DMS114 treated with DMSO at 0.1 percent for 48 hours (cell line): Measurements from ENCODE around the gene COL9A2.
"Not testable (repeated sequence)": the region's sequence is repeated elsewhere in the genome, so short reads cannot be mapped to it uniquely, and the experiment has no call there.

Source experiments
- DNase-seq: peaks from one replicate; lab custom pipeline; 2025; ENCODE audit not compliant: unreplicated experiment; lab: John Stamatoyannopoulos, UW

Gene COL9A2

GRCh38 chr1:40316595-40317393, at the start of gene COL9A2:
Gene COL9A2 (minus strand): TSS chr1:40317286. CDS start chr1:40317197, 89 bp downstream.
- DNase-seq, result no peak

GRCh38 chr1:40363721-40364120, 46.6 kb upstream of the COL9A2 start:
- DNase-seq, result no peak

DNA sequence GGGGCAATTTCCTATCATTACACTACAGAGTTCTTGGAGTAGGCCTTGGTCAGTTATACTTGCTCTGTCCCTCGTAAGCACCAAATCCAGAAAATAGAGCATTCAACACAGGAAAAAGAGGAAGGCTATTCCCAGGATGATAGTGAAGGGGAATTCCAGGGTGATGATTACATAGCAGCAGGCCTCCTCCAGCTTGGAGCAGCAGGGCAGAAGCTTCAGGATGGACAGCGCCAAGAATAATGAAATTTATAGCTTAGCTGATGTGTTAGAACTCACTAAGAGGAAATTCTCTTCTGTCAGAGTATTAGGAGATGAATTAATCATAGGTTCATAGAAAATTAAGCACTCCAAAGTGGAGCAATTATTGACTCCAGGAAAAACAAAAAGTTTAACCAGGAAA, 45.6 kb upstream of the COL9A2 start:
- DNase-seq, result no peak

DNA sequence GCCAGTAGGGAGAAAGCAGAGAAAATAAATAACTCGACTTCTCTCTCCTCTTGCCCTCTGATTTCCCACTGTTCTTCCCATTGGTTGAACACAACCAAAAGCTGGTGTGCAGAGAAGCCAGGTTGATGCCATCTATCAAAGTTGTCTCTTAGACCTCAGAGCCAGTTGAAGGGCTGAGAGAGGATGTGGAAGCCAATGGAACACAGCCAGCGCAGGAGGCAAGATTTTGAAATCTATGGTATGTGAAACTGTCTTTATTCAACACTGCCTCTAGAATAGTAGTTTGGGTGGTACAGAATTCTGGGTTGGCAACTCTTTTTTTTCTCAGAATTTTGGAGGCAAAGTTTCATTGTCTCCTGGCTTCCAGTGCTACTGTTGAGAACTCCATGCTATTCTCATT, 45.1 kb upstream of the COL9A2 start:
- DNase-seq, result no peak

DNA sequence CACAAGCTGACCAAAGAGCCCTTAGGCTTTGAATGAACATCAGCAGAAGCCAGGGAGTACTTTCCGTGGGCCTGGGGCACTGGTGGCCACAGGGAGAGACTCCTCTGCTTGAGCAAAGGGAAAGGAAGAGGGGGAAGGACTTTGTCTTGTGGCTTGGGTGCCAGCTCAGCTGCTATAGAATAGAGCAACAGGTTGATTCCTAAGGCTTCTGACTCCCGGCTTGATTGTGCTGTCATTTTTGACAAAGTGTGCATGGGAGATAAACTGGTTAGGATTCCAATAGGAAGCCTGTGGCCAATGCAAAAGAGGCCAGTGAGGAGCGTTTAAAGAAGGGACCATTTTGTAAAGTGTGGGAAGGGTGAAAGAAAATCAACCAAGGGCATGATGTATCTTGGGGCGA, 44.6 kb upstream of the COL9A2 start:
- no peak for DNase-seq

DNA sequence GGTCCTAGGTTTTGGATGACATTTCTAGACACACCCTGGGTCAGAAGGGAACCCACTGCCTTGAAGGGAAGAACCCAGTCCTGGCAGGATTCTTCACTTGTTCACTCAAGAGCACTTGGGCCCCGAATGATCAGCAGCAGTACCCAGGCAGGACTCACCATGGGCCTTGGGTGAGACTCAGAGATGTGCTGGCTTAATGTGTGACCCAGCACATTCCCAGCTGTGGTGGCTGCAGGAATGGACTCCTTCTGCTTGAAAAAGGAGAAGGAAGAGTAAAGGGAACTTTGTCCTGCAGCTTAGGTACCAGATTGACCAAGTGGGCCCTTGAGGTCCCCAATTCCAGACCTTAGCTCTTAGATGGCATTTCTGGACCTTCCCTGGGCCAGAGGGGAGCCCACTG, 44.1 kb upstream of the COL9A2 start:
- no peak for DNase-seq

DNA sequence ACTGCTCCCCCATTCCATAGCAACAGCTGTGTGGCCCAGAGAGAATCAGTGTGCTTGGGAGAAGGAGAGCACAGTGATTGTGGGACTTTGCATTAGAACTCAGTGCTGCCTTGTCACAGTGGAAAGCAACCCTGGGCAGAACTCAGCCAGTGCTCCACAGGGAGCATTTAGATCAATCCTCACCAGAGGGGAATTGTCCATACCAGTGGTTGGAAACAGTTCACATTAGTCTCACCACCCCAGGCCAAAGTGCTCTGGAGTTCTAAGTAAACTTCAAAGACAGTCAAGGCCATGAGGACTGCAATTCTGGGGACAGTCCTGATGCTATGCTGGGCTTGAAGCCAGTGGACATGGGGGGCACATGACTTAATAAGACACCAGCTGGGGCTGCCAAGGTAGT, 43.5 kb upstream of the COL9A2 start:
- no peak for DNase-seq

DNA sequence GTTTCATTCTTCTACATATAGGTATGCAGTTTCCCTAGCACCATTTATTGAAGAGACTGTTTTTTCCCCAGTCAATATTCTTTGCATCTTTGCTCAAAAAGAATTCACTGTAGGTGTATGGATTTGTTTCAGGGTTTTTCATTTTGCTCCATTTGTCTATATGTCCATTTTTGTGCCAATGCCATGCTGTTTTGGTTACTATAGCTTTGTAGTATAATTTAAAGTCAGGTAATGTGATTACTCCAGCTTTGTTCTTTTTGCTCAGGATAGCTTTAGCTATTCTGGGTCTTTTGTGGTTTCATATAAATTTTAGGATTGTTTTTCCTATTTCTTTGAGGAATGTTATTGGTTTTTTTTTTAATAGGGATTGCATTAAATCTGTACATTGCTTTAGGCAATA, 40.5 kb upstream of the COL9A2 start:
- DNase-seq, result no peak

GRCh38 chr1:40353082-40353481, 36.0 kb upstream of the COL9A2 start:
- DNase-seq, result no peak

DNA sequence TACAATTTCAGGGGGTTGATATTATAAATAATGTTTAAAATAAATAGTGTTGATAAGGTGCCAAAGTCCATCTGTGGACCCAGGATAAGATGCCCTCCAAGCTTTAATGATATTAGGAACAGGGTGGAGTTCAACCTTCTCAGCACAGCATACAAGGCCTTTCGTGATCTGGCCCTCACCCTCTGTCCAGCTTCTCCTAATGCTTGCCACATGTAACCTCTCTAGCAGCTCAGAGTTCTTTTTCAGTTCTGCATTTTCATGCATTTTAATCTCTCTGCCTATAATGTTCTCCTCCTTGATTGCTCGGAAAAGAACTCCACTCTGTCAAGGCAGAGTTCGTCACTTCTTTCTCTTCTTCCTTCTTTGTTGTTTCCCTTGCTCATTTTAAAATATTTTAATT, 35.0 kb upstream of the COL9A2 start:
- DNase-seq, result no peak

GRCh38 chr1:40351124-40351523, 34.0 kb upstream of the COL9A2 start:
- DNase-seq, result no peak

DNA sequence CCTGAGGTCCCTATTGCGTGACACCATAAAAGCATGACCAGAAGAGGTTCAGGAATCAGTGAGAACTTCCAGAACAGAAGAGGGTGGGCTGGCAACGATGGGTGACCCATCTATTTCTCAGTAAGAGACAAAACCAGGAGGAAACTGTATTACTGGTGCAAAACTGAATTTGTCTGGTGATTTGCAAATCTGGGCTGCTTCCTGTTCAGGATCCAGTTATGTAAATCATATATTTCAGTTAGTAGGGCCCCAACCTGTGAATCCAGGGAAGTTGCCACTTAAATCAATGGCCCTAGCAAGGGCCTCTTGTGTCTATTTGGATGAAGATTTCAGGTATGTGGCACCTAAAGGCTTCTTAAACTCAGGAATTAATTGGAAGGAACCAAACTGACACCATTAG, 33.3 kb upstream of the COL9A2 start:
- DNase-seq, result no peak

- peak; percentile 22 for DNase-seq
Measured at GRCh38 chr1:40344597-40344996, 27.5 kb upstream of the COL9A2 start.

DNA sequence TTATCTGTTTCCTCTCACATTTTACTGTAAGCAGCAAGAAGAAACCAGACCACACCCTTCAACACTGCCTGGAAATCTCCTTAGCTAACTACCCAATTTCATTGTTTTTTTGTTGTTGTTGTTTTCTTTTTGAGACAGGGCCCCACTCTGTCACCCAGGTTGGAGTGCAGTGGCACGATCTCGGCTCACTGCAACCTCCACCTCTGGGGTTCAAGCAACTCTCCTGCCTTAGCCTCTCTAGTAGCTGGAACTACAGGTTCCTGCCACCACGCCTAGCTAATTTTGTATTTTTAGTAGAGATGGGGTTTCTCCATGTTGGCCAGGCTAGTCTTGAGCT, 25.3 kb upstream of the COL9A2 start:
- DNase-seq, result not testable (repeated sequence)

- no peak for DNase-seq
Measured at GRCh38 chr1:40341491-40342380, 24.6 kb upstream of the COL9A2 start.

GRCh38 chr1:40339420-40340323, 22.6 kb upstream of the COL9A2 start:
- DNase-seq, result no peak

- DNase-seq, result peak; percentile 71
Measured at GRCh38 chr1:40338745-40339419, 21.8 kb upstream of the COL9A2 start.

GRCh38 chr1:40337443-40337842, 20.4 kb upstream of the COL9A2 start:
- no peak for DNase-seq

DNA sequence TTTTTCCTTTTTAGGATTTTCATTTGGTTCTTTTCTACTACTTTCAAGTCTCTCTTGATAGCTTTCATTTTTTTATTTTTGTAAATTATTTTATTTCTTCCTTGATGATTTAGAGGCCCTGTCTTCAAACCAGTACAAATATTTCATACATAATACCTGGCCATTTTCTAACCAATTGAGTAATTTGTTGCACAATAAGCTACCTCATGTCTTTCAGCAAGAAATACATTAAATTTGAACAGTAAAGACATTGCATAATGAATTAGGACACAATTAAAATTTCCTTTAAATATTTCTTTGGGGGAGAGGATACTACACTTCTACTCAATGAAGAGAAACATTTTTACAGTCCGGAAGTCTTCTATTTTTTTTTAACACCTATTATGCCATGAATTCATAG, 15.6 kb upstream of the COL9A2 start:
- no peak for DNase-seq

GRCh38 chr1:40331403-40331802, 14.3 kb upstream of the COL9A2 start:
- DNase-seq, result not testable (repeated sequence)
